Measurements from ENCODE around the gene GLRA3.
"Not testable (repeated sequence)": the region's sequence is repeated elsewhere in the genome, so short reads cannot be mapped to it uniquely, and the experiment has no call there.

The GLRA3 gene

DNA sequence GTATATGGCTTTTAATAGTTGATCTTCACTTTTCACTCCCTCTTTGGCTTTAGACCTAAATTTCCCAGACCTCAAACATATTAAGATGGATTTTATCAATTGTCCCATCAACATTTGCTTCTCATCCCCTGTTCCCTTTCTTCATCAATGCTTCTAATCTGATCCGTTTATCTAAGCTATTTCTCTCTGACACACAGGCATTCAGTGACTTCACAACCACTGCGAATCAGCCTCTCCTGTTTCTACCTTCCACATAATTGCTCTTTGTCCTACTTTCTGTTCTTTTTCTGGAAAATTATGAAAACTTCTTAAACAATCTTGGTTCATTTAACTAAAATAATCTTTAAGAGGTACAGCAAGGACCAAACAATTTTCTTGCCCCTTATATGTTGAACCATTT is 115.2 kb downstream of the GLRA3 start:
- peak; percentile 13 for DNase-seq (ENCODE audit: low read depth)

DNA sequence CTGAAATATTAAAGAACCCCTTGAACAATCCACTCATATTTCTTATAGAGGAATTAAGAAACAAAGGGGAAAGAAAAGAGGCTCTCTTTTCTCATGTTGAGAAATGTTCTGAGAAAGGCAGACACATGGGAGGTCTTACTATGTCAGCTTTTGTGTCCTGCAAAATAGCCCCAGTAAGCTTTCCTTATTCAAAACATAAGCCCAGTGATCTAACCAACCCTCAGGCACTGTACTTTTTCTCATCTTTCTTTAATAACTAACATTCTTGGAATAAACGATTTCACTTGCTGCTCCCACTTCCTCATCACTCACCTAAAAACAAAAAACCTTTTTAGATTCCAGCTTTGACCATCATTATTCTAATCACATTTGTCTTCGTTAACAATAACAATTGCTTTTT is 115.9 kb downstream of the GLRA3 start:
- DNase-seq (ENCODE audit: low read depth) = peak; percentile 7

DNA sequence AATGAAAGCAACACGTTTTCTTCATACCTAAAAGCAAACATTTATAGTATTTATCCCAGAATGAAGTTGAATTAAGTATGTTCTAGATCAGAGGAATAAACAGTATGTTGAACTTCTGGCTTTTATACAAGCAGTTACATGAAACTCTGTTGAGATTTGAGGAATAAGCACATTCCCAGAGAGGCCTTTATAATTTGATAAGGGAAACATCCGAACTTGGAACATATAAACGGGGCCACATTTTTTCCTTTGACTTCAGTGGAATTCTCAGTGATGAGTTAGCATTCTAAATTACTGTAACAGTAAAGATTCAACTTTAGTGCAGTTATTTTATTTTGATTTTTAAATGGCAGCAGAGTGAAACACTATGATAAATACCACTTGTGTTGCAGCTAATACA is 119.5 kb downstream of the GLRA3 start:
- DNase-seq (ENCODE audit: low read depth) = no peak

GRCh38 chr4:174708381-174708780 is 120.7 kb downstream of the GLRA3 start:
- DNase-seq (ENCODE audit: low read depth) = no peak

DNA sequence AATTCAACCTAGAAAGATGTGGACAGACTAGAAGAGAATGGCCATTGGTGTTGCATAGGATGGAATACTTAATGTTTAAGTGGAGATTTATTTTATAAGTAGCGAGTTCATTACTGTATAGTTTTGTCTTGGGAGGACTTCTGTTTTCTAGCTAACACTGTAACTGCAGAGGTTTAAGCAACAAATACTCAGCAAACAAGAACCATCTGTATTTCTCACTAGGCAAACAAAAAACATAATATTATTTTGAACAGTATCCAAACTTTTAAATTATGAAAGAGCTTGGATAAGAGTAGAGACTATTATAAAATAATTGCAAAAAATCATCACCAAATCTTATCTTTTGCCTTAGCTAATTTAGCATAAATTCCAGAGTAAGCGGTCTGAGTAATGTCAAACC is 121.1 kb downstream of the GLRA3 start:
- no peak for DNase-seq (ENCODE audit: low read depth)

- DNase-seq (ENCODE audit: low read depth) = no peak
Observed at GRCh38 chr4:174707051-174707676, 121.9 kb downstream of the GLRA3 start.

GRCh38 chr4:174702979-174703478 is 126.0 kb downstream of the GLRA3 start:
- DNase-seq (ENCODE audit: low read depth) = peak; percentile 32

DNA sequence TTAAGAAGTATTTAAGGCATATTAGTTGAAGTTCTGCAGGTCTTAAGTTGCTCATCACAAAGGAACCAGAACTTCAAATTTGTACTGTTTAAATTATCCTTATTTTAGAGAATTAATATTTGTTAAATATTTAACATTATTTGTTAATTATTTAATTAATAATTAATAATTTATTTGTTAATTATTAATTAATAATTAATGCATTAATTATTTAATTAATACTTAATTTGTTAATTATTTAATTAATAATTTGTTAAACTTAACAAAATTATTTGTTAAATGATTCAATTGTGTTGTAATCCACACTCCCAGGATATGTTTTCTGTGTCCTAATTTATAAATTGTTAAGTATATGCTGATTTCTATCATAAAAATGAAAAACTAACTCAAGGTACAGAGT is 129.4 kb downstream of the GLRA3 start:
- no peak for DNase-seq (ENCODE audit: low read depth)

- no peak for DNase-seq (ENCODE audit: low read depth)
Observed at GRCh38 chr4:174697896-174698295, 131.2 kb downstream of the GLRA3 start.

GRCh38 chr4:174697202-174697601 is 131.8 kb downstream of the GLRA3 start:
- peak; percentile 9 for DNase-seq (ENCODE audit: low read depth)

DNA sequence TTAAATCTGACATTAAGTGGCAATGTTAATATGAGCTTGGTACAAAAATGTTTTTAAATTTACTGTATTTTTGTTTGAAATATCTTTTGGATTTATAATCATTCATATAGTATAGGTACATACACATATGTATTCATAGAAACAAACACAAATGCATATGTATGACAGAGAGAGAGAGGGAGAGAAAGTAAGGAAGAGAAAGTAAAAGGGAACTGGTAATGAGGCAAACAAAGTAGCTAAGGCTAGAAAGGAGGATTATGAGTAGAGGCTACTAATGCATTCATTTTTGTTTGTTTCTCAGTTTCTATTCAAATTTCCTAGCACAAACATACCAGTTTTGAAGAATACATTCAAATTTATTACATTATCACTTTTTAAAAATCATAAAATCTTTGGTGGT is 132.4 kb downstream of the GLRA3 start:
- no peak for DNase-seq (ENCODE audit: low read depth)

GRCh38 chr4:174691876-174692275 is 137.2 kb downstream of the GLRA3 start:
- DNase-seq (ENCODE audit: low read depth) = not testable (repeated sequence)

DNA sequence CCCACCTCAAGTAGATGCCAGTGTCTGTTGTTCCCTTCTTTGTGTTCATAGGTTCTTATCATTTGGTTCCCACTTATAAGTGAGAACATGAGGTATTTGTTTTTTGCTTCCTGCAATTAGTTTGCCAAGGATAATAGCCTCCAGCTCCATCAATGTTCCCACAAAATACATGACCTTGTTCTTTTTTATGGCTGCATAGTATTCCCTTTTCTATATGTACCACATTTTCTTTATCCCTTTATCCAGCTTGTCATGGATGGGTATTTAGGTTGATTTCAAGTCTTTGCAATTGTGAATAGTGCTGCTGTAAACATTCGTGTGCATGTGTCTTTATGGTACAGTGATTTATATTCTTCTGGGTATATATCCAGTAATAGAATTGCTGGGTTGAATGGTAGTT is 138.4 kb downstream of the GLRA3 start:
- DNase-seq (ENCODE audit: low read depth) = no peak

DNA sequence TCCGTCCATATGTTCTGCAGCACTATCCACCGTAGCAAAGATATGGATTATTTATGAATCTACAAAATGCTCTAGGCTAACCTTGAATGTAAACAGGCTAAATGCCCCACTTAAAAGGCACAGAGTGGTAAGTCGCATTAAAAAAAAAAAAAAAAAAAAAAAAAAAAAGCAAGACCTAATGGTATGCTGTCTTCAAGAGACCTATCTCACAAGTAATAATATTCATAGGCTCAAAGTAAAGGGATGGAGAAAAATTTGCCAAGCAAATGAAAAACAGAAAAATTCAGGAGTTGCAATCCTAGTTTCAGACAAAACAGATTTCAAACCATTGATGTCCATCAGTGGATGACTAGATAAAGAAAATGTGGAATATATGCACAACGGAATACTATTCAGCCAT is 139.4 kb downstream of the GLRA3 start:
- no peak for DNase-seq (ENCODE audit: low read depth)

GRCh38 chr4:174686826-174687225 is 142.2 kb downstream of the GLRA3 start:
- no peak for DNase-seq (ENCODE audit: low read depth)

GRCh38 chr4:174681723-174682300 is 147.2 kb downstream of the GLRA3 start:
- peak; percentile 86 for DNase-seq (ENCODE audit: low read depth)

DNA sequence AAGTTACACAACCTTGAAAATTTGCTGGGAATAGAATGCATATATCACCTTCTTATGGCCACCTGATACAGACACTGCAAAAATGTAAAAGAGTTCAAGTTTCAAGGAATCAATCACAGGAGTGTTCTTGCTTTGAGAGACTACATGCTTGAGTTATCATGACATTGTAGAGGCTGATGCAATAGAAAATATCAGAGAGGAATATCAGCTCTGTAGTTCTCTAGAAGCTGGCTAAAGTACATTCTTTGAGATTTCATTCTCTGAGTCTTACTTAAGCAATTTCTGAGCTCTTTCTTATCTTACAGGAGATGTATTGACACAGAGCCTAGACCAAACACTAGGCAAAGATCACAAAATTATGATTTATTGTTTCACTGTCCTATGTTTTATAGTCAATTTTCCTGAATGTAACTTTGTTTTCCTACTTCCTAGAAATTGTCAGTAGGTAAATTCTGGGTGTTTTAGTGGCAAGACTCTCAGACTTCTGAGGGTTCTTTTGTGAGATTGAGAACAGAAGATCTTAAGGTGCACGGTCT is 154.7 kb downstream of the GLRA3 start:
- DNase-seq (ENCODE audit: low read depth) = peak; percentile 91

DNA sequence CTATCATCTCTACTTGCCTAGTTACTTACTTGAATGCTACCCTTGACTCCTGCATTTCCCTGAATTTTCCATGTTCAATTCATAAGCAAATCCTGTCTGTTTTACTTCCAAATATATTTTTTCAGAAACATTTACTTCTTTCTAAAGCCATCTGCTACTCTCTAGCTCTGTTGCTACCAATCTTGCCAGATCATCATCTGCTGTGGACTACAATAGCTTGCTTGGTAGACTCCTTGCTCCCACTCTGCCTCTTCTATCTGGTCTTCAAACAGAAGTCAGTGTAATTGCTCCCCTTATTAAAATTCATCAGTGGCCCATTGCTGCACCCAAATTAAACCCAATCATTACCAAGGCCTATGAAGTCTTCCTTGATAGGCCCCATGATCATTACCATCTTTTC is 155.2 kb downstream of the GLRA3 start:
- no peak for DNase-seq (ENCODE audit: low read depth)

- DNase-seq (ENCODE audit: low read depth) = no peak
Observed at GRCh38 chr4:174672276-174672675, 156.8 kb downstream of the GLRA3 start.

DNA sequence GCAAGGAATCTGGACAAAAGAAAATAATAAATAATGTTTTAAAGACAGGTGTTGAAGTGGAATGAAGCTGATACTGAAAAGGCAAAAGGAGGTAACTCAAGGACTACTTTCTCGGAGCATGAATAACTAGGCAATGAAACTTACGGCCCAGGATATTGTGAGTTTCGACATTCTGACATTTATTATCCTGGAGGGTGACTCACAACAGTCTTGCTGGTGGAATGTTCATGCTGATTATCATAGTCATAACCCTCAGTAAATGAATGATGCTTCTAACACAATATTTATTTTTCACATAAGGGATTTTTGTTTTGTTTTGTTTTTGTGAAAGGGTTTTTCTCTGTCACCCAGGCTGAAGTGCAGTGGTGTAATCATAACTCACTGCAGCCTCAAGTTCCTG is 159.8 kb downstream of the GLRA3 start:
- peak; percentile 97 for DNase-seq (ENCODE audit: low read depth)

GRCh38 chr4:174665799-174666198 is 163.2 kb downstream of the GLRA3 start:
- no peak for DNase-seq (ENCODE audit: low read depth)

- peak; percentile 27 for DNase-seq (ENCODE audit: low read depth)
Observed at GRCh38 chr4:174663216-174663615, 165.8 kb downstream of the GLRA3 start.

DNA sequence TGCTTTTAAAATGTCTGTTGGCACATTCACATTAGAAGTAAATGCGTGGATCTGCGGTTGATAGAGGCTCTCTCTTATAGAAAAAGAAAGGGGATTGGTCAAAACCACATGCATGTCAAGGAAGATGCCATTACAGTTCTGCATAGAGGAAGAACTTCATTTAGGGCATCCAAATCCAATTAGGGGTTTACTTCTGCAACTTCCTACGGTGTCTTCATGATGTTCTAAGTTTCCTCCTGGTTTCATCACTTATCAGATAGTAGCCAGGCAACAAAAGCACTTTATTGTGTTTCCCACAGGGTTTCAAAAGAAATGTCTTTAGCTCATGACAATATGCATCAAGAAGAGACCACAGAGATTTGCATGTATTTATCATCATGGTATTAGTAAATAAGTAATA is 170.8 kb downstream of the GLRA3 start:
- DNase-seq (ENCODE audit: low read depth) = peak; percentile 31

DNA sequence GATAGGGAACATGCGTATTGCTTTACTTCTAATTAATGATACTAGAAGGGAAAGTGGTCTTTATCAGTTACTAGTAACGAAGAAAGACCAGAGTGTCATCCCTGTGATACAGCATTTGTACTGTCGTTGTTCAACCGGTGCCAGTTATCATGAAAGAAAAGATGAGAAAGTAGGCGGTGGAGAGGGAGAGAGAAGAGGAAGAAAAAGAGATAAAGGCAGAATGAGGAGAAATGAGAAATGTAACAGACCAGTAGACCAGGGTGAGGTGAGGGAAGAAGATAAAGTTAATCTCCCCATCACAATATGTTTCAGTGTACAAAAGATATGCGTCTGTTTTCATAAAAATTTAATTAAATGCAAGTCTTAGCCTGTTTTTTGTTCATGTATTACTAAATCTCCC is 171.6 kb downstream of the GLRA3 start:
- no peak for DNase-seq (ENCODE audit: low read depth)

Measured in amniotic epithelial cell (primary cell).